Natural killer cell (primary cell): ENCODE results near the gene CNIH1. TPM values are rescaled to one million over a fixed set of nuclear protein-coding genes. Genes with fewer than 3 reads are reported as not detected.
A peak's percentile ranks its signal among the peaks of the same experiment; 100 is the strongest.

ENCODE experiments used
- ATAC-seq, 3 donors: fragments of 150-1000 bp in 2 of 3; fragments of 200-7000 bp in 1 of 3; cut with Tn5 transposase; 1 replicate in 1 of 3; 2 replicates in 2 of 3; pipeline ENCODE4 v1.10.0; 2021; ENCODE audit warnings: mild to moderate bottlenecking in 2 of 3, moderate library complexity in 2 of 3
- DNase-seq, 2 donors: peaks; one replicate each; pipeline versions ENCODE4 v3.0.0 to v3.0.0-alpha.2; 2013 to 2021; ENCODE audit warnings: mixed read lengths in 1 of 2
- H3K27ac ChIP-seq: one replicate; pipeline ENCODE4 v1.5.1; 2013; ENCODE audit warnings: mild to moderate bottlenecking, low read length
- H3K27me3 ChIP-seq: one replicate; pipeline ENCODE4 v1.6.1; 2013; ENCODE audit warnings: low read length; ENCODE audit not compliant: control insufficient read depth, insufficient read depth
- H3K36me3 ChIP-seq: one replicate; pipeline ENCODE4 v1.6.1; 2013; ENCODE audit warnings: low read length; ENCODE audit not compliant: control insufficient read depth, insufficient read depth
- H3K4me1 ChIP-seq: one replicate; pipeline ENCODE4 v1.6.1; 2013; ENCODE audit warnings: low read length; ENCODE audit not compliant: control insufficient read depth, insufficient read depth
- H3K4me3 ChIP-seq: one replicate; pipeline ENCODE4 v1.5.1; 2013; ENCODE audit warnings: low read length
- H3K9me3 ChIP-seq: one replicate; pipeline ENCODE4 v1.6.1; 2013; ENCODE audit warnings: low read length; ENCODE audit not compliant: control insufficient read depth, insufficient read depth
- H3K27ac Mint-ChIP-seq, 2 donors: one replicate each; pipeline ENCODE4 v1.8.0; 2022; ENCODE audit warnings: mild to moderate bottlenecking in 2 of 2, mixed read lengths in 2 of 2, moderate library complexity in 1 of 2
- H3K27me3 Mint-ChIP-seq, 2 donors: one replicate each; pipeline ENCODE4 v1.8.0; 2022; ENCODE audit warnings: low read depth in 2 of 2, mixed read lengths in 2 of 2
- H3K36me3 Mint-ChIP-seq: one replicate; pipeline ENCODE4 v1.8.0; 2022; ENCODE audit warnings: mixed read lengths
- H3K4me1 Mint-ChIP-seq, 2 donors: one replicate each; pipeline ENCODE4 v1.8.0; 2022; ENCODE audit warnings: mixed read lengths in 2 of 2
- H3K4me3 Mint-ChIP-seq: one replicate; pipeline ENCODE4 v1.8.0; 2022; ENCODE audit warnings: mild to moderate bottlenecking, moderate library complexity, mixed read lengths
- H3K9me3 Mint-ChIP-seq, 2 donors: one replicate each; pipeline ENCODE4 v1.8.0; 2022; ENCODE audit warnings: mixed read lengths in 2 of 2
- CTCF ChIP-seq: fragments of 200-600 bp; IDR thresholded peaks from one replicate; pipeline ENCODE4 v1.8.0; 2022; ENCODE audit warnings: antibody characterized with exemption
- WGBS: methylation state at CpG from one replicate; pipeline ENCODE4 v1.1.7; 2013; ENCODE audit warnings: missing lambda C conversion rate; ENCODE audit not compliant: insufficient coverage; 5-methylcytosine and 5-hydroxymethylcytosine counted together
- intact Hi-C: fragments of 100-400 bp; cut with micrococcal nuclease; formaldehyde crosslinking; loops from one replicate; pipeline ENCODE4 v1.14.2; 2022
- total RNA-seq, 4 donors: library from RNA; stranded (reverse); fragments of 120-200 nt in 1 of 4; gene quantifications; one replicate each; pipeline versions ENCODE4 v1.2.3 to v1.2.4, GENCODE V29; 2013 to 2022

Gene CNIH1
- total RNA-seq, 3 donors from 2014 or later (not counting 1 experiment from before 2014, with no cell fraction given), result 20.4 to 30.9 (median 25.7) TPM

DNA sequence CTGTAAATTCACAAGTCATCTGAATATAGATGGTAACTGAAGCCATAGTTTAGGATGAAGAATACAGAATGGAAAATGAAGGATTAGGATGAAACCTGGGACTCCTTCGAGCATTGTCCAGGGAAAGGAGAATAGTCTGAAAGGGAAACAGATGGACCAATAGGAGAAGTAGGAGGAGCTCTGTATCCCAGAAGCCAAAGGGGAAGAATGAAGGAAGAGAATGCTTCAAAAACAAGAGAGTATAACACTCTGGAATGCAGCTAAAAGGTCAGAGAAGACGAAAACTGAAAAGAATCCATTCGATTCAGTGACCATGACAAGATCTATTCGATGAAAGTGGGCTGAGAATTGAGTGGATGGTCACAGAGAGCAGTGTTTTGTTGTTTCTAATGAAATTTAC, 46.6 kb upstream of the CNIH1 start:
- Mint-ChIP-seq H3K9me3 (no peaks in the 10 kb centered on the region), H3K27me3 (no peaks in the 10 kb centered on the region), H3K4me3 (peak overlapping the region; percentile 94), H3K27ac (peak overlapping the region; percentile 82 to 86), H3K4me1 (peaks cover 50 to 64% of the 10 kb centered on the region in 2 donors), H3K36me3 (no peaks in the 10 kb centered on the region)
- Histone ChIP-seq H3K4me3 (peak overlapping the region; percentile 88), H3K27ac (peak overlapping the region; percentile 88), H3K27me3 (no peaks in the 10 kb centered on the region), H3K4me1 (peaks cover 24% of the 10 kb centered on the region), H3K36me3 (peaks cover 1% of the 10 kb centered on the region), H3K9me3 (no peaks in the 10 kb centered on the region)
- ATAC-seq (no peak), DNase-seq (no peak)
- WGBS, result 82% methylated on average over 4 of the region's 4 CpGs
- intact Hi-C loops, result loop anchor here (1.0 to 2.0 kb wide), 3 partner anchors 22 to 91 kb away; partner anchors contain the start of genes CDKN3, CGRRF1 and CNIH1
- no peak for TF ChIP-seq CTCF

DNA sequence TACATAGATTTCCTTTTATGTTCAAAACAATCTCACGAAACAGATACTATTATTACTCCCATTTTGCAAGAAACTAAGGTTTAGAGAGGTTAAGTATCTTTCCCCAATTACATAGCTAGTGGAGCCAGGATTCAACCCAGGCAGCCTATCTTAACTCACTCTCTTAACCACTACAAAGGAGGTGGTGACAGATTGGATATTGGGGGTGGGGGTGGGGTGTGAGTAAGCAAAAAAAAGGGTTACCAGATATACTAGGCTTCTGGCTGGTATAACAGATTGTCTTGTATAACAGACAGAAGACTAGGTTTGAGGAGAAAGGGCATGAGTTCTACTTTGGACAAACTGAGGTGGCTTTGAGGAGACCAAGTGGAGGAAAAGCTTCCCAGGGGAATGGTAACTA, 45.5 kb upstream of the CNIH1 start:
- Histone ChIP-seq H3K27ac (no peak overlapping the region), H3K4me1 (peaks cover 24% of the 10 kb centered on the region), H3K4me3 (no peak overlapping the region), H3K9me3 (no peaks in the 10 kb centered on the region), H3K36me3 (peaks cover 12% of the 10 kb centered on the region), H3K27me3 (no peaks in the 10 kb centered on the region)
- Mint-ChIP-seq H3K27me3 (no peaks in the 10 kb centered on the region), H3K36me3 (no peaks in the 10 kb centered on the region), H3K4me1 (peaks cover 50 to 65% of the 10 kb centered on the region in 2 donors), H3K27ac (peak overlapping the region; percentile 38 to 82), H3K4me3 (peak overlapping the region; percentile 94), H3K9me3 (no peaks in the 10 kb centered on the region)
- intact Hi-C loops, result no loop called here
- no peak for TF ChIP-seq CTCF
- peak in 1 of 2 donors; percentile 48 for DNase-seq
- WGBS, result no CpG with 5 or more reads among the region's 1 CpG
- no peak for ATAC-seq

- Mint-ChIP-seq H3K27ac (peak overlapping the region; percentile 1 to 20), H3K27me3 (no peaks in the 10 kb centered on the region), H3K9me3 (no peaks in the 10 kb centered on the region), H3K4me3 (no peak overlapping the region), H3K36me3 (no peaks in the 10 kb centered on the region), H3K4me1 (peaks cover 38 to 52% of the 10 kb centered on the region in 2 donors)
- no peak for TF ChIP-seq CTCF
- ATAC-seq (no peak), DNase-seq (no peak)
- H3K4me3 ChIP-seq, result peak overlapping the region; percentile 8
- H3K27me3 ChIP-seq, result no peaks in the 10 kb centered on the region
- H3K4me1 ChIP-seq, result peaks cover 15% of the 10 kb centered on the region
- peaks cover 31% of the 10 kb centered on the region for H3K36me3 ChIP-seq
- intact Hi-C loops, result no loop called here
- no peaks in the 10 kb centered on the region for H3K9me3 ChIP-seq
- H3K27ac ChIP-seq, result no peak overlapping the region
These were observed 42.7 kb upstream of the CNIH1 start for GRCh38 chr14:54483846-54484245.

- H3K9me3 Mint-ChIP-seq, result no peaks in the 10 kb centered on the region
- H3K9me3 ChIP-seq, result no peaks in the 10 kb centered on the region
- no peaks in the 10 kb centered on the region for H3K27me3 Mint-ChIP-seq
- peak overlapping the region; percentile 1 to 31 for H3K27ac Mint-ChIP-seq
- peaks cover 37% of the 10 kb centered on the region for H3K36me3 ChIP-seq
- H3K27me3 ChIP-seq, result no peaks in the 10 kb centered on the region
- no peak overlapping the region for H3K4me3 Mint-ChIP-seq
- WGBS, result 53% methylated on average over 8 of the region's 8 CpGs
- peaks cover 35 to 50% of the 10 kb centered on the region in 2 donors for H3K4me1 Mint-ChIP-seq
- intact Hi-C loops, result no loop called here
- TF ChIP-seq CTCF, result no peak
- no peaks in the 10 kb centered on the region for H3K36me3 Mint-ChIP-seq
- no peak for ATAC-seq
- DNase-seq, result no peak
- H3K4me3 ChIP-seq, result peak overlapping the region; percentile 8
- H3K4me1 ChIP-seq, result peaks cover 12% of the 10 kb centered on the region
- no peak overlapping the region for H3K27ac ChIP-seq
These were observed 42.0 kb upstream of the CNIH1 start for GRCh38 chr14:54483073-54483745.
